Measurements from ENCODE around the gene ASTN2. TPM values are rescaled to one million over a fixed set of nuclear protein-coding genes. Genes with fewer than 3 reads are reported as not detected.

Gene ASTN2
- total RNA-seq, 2 experiments from 2014 or later, result 1.7 to 4.2 TPM

GRCh38 chr9:117305454-117305853, 109.4 kb downstream of the ASTN2 start:
- intact Hi-C loops (cut with micrococcal nuclease; ENCODE audit: unreplicated experiment), result no loop called here
- H3K4me2 ChIP-seq (ENCODE audit: low read length), result no peak overlapping the region
- H3K9me2 ChIP-seq (ENCODE audit: insufficient read depth, low read length), result no peaks in the 10 kb centered on the region
- no peaks in the 10 kb centered on the region for H3K9me3 ChIP-seq (ENCODE audit: low read length)
- POLR2A ChIA-PET, result no interaction called here
- no peak overlapping the region for H3K4me3 ChIP-seq (ENCODE audit: low read depth, low read length, poor library complexity, severe bottlenecking)
- DNase-seq (ENCODE audit: low spot score), result no peak
- H3K36me3 ChIP-seq (ENCODE audit: insufficient read depth, low read length), result no peaks in the 10 kb centered on the region
- no peaks in the 10 kb centered on the region for H4K20me1 ChIP-seq (ENCODE audit: insufficient read depth, low read length)
- no peaks in the 10 kb centered on the region for H3K79me2 ChIP-seq (ENCODE audit: insufficient read depth, low read depth, low read length)
- no peaks in the 10 kb centered on the region for H3K4me1 ChIP-seq (ENCODE audit: insufficient read depth, low read length, poor library complexity, severe bottlenecking)
- no peak overlapping the region for H2AFZ ChIP-seq (ENCODE audit: low read length)
- BruUV-seq (replicated peaks), result no TSS peak
- no peak for TF ChIP-seq EZH2phosphoT487 (IDR thresholded peaks at IDR 0.05; ENCODE audit: borderline replicate concordance, low read depth, low read length)
- CTCF ChIA-PET (ENCODE audit: unreplicated experiment), result no interaction called here
- no peak overlapping the region for H3K27ac ChIP-seq (ENCODE audit: low read depth, low read length, poor library complexity, severe bottlenecking)

- CTCF ChIA-PET (ENCODE audit: unreplicated experiment), result no interaction called here
- no TSS peak for BruUV-seq (replicated peaks)
- H3K9me3 ChIP-seq (ENCODE audit: low read length), result no peaks in the 10 kb centered on the region
Measured at GRCh38 chr9:117304549-117304948, 110.3 kb downstream of the ASTN2 start.

GRCh38 chr9:117303643-117304230, 111.1 kb downstream of the ASTN2 start:
- H3K4me2 ChIP-seq (ENCODE audit: low read length), result no peak overlapping the region
- intact Hi-C loops (cut with micrococcal nuclease; ENCODE audit: unreplicated experiment), result no loop called here
- H2AFZ ChIP-seq (ENCODE audit: low read length), result no peak overlapping the region
- H3K4me3 ChIP-seq (ENCODE audit: low read depth, low read length, poor library complexity, severe bottlenecking), result no peak overlapping the region
- no peaks in the 10 kb centered on the region for H3K4me1 ChIP-seq (ENCODE audit: insufficient read depth, low read length, poor library complexity, severe bottlenecking)
- ChIA-PET POLR2A (no interaction called here), CTCF (ENCODE audit: unreplicated experiment) (no interaction called here)
- H3K79me2 ChIP-seq (ENCODE audit: insufficient read depth, low read depth, low read length), result no peaks in the 10 kb centered on the region
- no TSS peak for BruUV-seq (replicated peaks)
- H3K36me3 ChIP-seq (ENCODE audit: insufficient read depth, low read length), result no peaks in the 10 kb centered on the region
- no peaks in the 10 kb centered on the region for H3K9me3 ChIP-seq (ENCODE audit: low read length)
- no peaks in the 10 kb centered on the region for H3K9me2 ChIP-seq (ENCODE audit: insufficient read depth, low read length)
- no peaks in the 10 kb centered on the region for H4K20me1 ChIP-seq (ENCODE audit: insufficient read depth, low read length)
- no peak overlapping the region for H3K27ac ChIP-seq (ENCODE audit: low read depth, low read length, poor library complexity, severe bottlenecking)
- TF ChIP-seq EZH2phosphoT487 (IDR thresholded peaks at IDR 0.05; ENCODE audit: borderline replicate concordance, low read depth, low read length), result no peak
- TF ChIP-seq, protein P1, sequence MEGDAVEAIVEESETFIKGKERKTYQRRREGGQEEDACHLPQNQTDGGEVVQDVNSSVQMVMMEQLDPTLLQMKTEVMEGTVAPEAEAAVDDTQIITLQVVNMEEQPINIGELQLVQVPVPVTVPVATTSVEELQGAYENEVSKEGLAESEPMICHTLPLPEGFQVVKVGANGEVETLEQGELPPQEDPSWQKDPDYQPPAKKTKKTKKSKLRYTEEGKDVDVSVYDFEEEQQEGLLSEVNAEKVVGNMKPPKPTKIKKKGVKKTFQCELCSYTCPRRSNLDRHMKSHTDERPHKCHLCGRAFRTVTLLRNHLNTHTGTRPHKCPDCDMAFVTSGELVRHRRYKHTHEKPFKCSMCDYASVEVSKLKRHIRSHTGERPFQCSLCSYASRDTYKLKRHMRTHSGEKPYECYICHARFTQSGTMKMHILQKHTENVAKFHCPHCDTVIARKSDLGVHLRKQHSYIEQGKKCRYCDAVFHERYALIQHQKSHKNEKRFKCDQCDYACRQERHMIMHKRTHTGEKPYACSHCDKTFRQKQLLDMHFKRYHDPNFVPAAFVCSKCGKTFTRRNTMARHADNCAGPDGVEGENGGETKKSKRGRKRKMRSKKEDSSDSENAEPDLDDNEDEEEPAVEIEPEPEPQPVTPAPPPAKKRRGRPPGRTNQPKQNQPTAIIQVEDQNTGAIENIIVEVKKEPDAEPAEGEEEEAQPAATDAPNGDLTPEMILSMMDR (conservative IDR thresholded peaks at IDR 0.05; ENCODE audit: low read length), result no peak
- DNase-seq (ENCODE audit: low spot score), result no peak

More at GRCh38 chr9:117304549-117304948, 110.3 kb downstream of the ASTN2 start:
- intact Hi-C loops (cut with micrococcal nuclease; ENCODE audit: unreplicated experiment), result no loop called here
- Histone ChIP-seq H3K27ac (ENCODE audit: low read depth, low read length, poor library complexity, severe bottlenecking) (no peak overlapping the region), H3K4me2 (ENCODE audit: low read length) (no peak overlapping the region), H2AFZ (ENCODE audit: low read length) (no peak overlapping the region), H3K4me1 (ENCODE audit: insufficient read depth, low read length, poor library complexity, severe bottlenecking) (no peaks in the 10 kb centered on the region), H3K36me3 (ENCODE audit: insufficient read depth, low read length) (no peaks in the 10 kb centered on the region), H3K79me2 (ENCODE audit: insufficient read depth, low read depth, low read length) (no peaks in the 10 kb centered on the region), H3K9me2 (ENCODE audit: insufficient read depth, low read length) (no peaks in the 10 kb centered on the region), H4K20me1 (ENCODE audit: insufficient read depth, low read length) (no peaks in the 10 kb centered on the region), H3K4me3 (ENCODE audit: low read depth, low read length, poor library complexity, severe bottlenecking) (no peak overlapping the region)
- no peak for DNase-seq (ENCODE audit: low spot score)
- POLR2A ChIA-PET, result no interaction called here
- TF ChIP-seq, protein P1 (conservative IDR thresholded peaks at IDR 0.05; ENCODE audit: low read length), result no peak
- TF ChIP-seq EZH2phosphoT487 (IDR thresholded peaks at IDR 0.05; ENCODE audit: borderline replicate concordance, low read depth, low read length), result no peak
